K562 (cell line): ENCODE results near the gene NFYC.

Source experiments
- EHMT2 ChIP-seq: fragments of 450-650 bp; IDR thresholded peaks from 2 replicates; pipeline ENCODE4 v1.6.1; 2018; ENCODE audit warnings: antibody characterized with exemption
- EZH2 ChIP-seq: IDR thresholded peaks from 2 replicates; pipeline ENCODE4 v1.6.1; 2012; ENCODE audit warnings: low read depth, mild to moderate bottlenecking, inconsistent platforms, low read length, borderline replicate concordance
- JUN ChIP-seq, 2 experiments: sonication (generic) in 1 of 2; formaldehyde crosslinking in 1 of 2; IDR thresholded peaks; 2 replicates each; pipeline versions ENCODE4 v1.6.1 to v1.8.0; 2012 to 2022; ENCODE audit warnings: borderline replicate concordance in 2 of 2, mild to moderate bottlenecking in 2 of 2, improper control_type of control experiment in 1 of 2, low read depth in 1 of 2, low read length in 1 of 2, missing genetic modification reagents in 1 of 2
- KDM1A ChIP-seq, 2 experiments: fragments of 450-650 bp; IDR thresholded peaks; 2 replicates each; pipeline ENCODE4 v1.6.1; 2016; ENCODE audit warnings: mild to moderate bottlenecking in 2 of 2
- TAF1 ChIP-seq: IDR thresholded peaks from 2 replicates; pipeline ENCODE4 v1.6.1; 2011; ENCODE audit warnings: mild to moderate bottlenecking, low read length, moderate library complexity; ENCODE audit not compliant: insufficient read depth, control insufficient read depth, severe bottlenecking; ENCODE audit errors: extremely low read depth
- TF ChIP-seq, protein P1 (sequence below): sonication (generic); formaldehyde crosslinking; IDR thresholded peaks from 2 replicates; pipeline ENCODE4 v1.8.0; 2022; ENCODE audit warnings: missing genetic modification reagents, mild to moderate bottlenecking, borderline replicate concordance
- TF ChIP-seq, protein P2 (sequence below), 3 experiments: IDR thresholded peaks in 2 of 3; conservative IDR thresholded peaks in 1 of 3; 2 replicates each; pipeline ENCODE4 v1.5.1; 2011 to 2012; ENCODE audit warnings: low read length in 3 of 3, mild to moderate bottlenecking in 3 of 3, control low read depth in 2 of 3, improper control_type of control experiment in 1 of 3, inconsistent platforms in 1 of 3, low read depth in 1 of 3, mixed read lengths in 1 of 3, moderate library complexity in 1 of 3; ENCODE audit not compliant: insufficient read depth in 2 of 3

DNA sequence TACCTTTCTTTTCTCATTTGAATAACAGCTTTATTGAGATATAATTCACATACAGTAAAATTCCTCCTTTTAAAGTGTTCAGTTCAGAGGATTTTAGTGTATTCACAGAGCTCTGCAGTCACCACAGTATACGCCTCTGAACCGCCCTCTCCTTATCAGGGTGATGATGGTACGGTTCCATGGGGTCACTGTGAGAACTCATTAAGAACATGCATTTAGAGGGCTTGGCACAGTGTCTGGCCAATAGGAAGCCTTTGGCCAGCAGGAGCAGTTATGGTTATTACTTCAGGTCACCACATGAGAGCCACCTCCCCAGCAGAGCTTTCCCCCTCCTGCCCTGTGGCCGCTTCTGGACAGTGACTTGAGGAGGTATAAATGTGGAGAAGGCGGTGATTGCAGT lies 119.4 kb downstream of the NFYC start:
- no peak for TF ChIP-seq JUN (IDR thresholded peaks at IDR 0.05; ENCODE audit: borderline replicate concordance, low read depth, low read length)
- TF ChIP-seq JUN (CRISPR knock-in tag; IDR thresholded peaks at IDR 0.05; ENCODE audit: borderline replicate concordance) = no peak
- TF ChIP-seq KDM1A (IDR thresholded peaks at IDR 0.05) = no peak
- TF ChIP-seq, protein P1, sequence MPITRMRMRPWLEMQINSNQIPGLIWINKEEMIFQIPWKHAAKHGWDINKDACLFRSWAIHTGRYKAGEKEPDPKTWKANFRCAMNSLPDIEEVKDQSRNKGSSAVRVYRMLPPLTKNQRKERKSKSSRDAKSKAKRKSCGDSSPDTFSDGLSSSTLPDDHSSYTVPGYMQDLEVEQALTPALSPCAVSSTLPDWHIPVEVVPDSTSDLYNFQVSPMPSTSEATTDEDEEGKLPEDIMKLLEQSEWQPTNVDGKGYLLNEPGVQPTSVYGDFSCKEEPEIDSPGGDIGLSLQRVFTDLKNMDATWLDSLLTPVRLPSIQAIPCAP (CRISPR knock-in tag) = no peak
- no peak for TF ChIP-seq TAF1
- no peak for TF ChIP-seq EZH2
- TF ChIP-seq EHMT2 = no peak
- TF ChIP-seq, protein P2, sequence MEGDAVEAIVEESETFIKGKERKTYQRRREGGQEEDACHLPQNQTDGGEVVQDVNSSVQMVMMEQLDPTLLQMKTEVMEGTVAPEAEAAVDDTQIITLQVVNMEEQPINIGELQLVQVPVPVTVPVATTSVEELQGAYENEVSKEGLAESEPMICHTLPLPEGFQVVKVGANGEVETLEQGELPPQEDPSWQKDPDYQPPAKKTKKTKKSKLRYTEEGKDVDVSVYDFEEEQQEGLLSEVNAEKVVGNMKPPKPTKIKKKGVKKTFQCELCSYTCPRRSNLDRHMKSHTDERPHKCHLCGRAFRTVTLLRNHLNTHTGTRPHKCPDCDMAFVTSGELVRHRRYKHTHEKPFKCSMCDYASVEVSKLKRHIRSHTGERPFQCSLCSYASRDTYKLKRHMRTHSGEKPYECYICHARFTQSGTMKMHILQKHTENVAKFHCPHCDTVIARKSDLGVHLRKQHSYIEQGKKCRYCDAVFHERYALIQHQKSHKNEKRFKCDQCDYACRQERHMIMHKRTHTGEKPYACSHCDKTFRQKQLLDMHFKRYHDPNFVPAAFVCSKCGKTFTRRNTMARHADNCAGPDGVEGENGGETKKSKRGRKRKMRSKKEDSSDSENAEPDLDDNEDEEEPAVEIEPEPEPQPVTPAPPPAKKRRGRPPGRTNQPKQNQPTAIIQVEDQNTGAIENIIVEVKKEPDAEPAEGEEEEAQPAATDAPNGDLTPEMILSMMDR (IDR thresholded peaks at IDR 0.05 in 2 of 3, conservative IDR thresholded peaks at IDR 0.05 in 1 of 3; ENCODE audit: insufficient read depth in 2 of 3, low read depth in 1 of 3, low read length in 3 of 3) = no peak
